CD4-positive, alpha-beta T cell (primary cell): ENCODE measurements around the gene LRP2. TPM values are rescaled to one million over a fixed set of nuclear protein-coding genes. Genes with fewer than 3 reads are reported as not detected.

Experiments
- ATAC-seq: fragments of 200-7000 bp; cut with Tn5 transposase; one replicate; pipeline ENCODE4 v1.10.0; 2022; ENCODE audit warnings: mild to moderate bottlenecking; ENCODE audit not compliant: poor library complexity
- CTCF ChIA-PET: fragments of 350-600 bp; sonication (Branson Sonifier 250); formaldehyde crosslinking; loops from one replicate; lab custom pipeline; 2021; ENCODE audit warnings: antibody characterized with exemption, inconsistent platforms; lab: Charles Lee
- POLR2A ChIA-PET: fragments of 350-600 bp; sonication (Branson Sonifier 250); formaldehyde crosslinking; loops from one replicate; lab custom pipeline; 2021; ENCODE audit warnings: antibody characterized with exemption, inconsistent platforms; lab: Charles Lee
- DNase-seq, 14 experiments: peaks; one replicate each; pipeline ENCODE4 v3.0.0-alpha.2; 2013 to 2020; ENCODE audit warnings: mixed read lengths in 2 of 14
- H3K27ac ChIP-seq, 2 donors: one replicate each; pipeline versions ENCODE4 v1.5.1 to v1.7.0; 2013; ENCODE audit warnings: low read length in 2 of 2, low read depth in 1 of 2, mild to moderate bottlenecking in 1 of 2
- H3K27me3 ChIP-seq, 2 experiments: 1 replicate in 1 of 2; 2 replicates in 1 of 2; pipeline versions ENCODE4 v1.6.1 to v1.7.0; 2013; ENCODE audit warnings: low read length in 2 of 2, control low read depth in 1 of 2, mild to moderate bottlenecking in 1 of 2, moderate library complexity in 1 of 2; ENCODE audit not compliant: insufficient read depth in 2 of 2, control insufficient read depth in 1 of 2
- H3K36me3 ChIP-seq: one replicate; pipeline ENCODE4 v1.6.1; 2013; ENCODE audit warnings: low read length, control low read depth; ENCODE audit not compliant: insufficient read depth
- H3K4me1 ChIP-seq: one replicate; pipeline ENCODE4 v1.6.1; 2013; ENCODE audit warnings: low read length, control low read depth; ENCODE audit not compliant: insufficient read depth
- H3K4me3 ChIP-seq: one replicate; pipeline ENCODE4 v1.5.1; 2013; ENCODE audit warnings: mild to moderate bottlenecking, low read length, moderate library complexity
- H3K9me3 ChIP-seq, 2 experiments: 1 replicate in 1 of 2; 2 replicates in 1 of 2; pipeline versions ENCODE4 v1.6.1 to v1.7.0; 2013; ENCODE audit warnings: low read length in 2 of 2, mild to moderate bottlenecking in 2 of 2, control low read depth in 1 of 2, moderate library complexity in 1 of 2; ENCODE audit not compliant: control insufficient read depth in 1 of 2, insufficient read depth in 1 of 2
- H3K27ac Mint-ChIP-seq: one replicate; pipeline ENCODE4 v1.8.0; 2020; ENCODE audit warnings: mixed read lengths
- H3K27me3 Mint-ChIP-seq: one replicate; pipeline ENCODE4 v1.8.0; 2021; ENCODE audit warnings: mixed read lengths
- H3K36me3 Mint-ChIP-seq: one replicate; pipeline ENCODE4 v1.8.0; 2021; ENCODE audit warnings: low read depth, mixed read lengths
- H3K4me1 Mint-ChIP-seq: one replicate; pipeline ENCODE4 v1.8.0; 2021; ENCODE audit warnings: low read depth, mixed read lengths
- H3K4me3 Mint-ChIP-seq: one replicate; pipeline ENCODE4 v1.8.0; 2020; ENCODE audit warnings: mild to moderate bottlenecking, mixed read lengths
- H3K9me3 Mint-ChIP-seq: one replicate; pipeline ENCODE4 v1.8.0; 2020; ENCODE audit warnings: mixed read lengths
- intact Hi-C, 2 experiments: fragments of 100-400 bp; cut with DNase I in 1 of 2; cut with micrococcal nuclease in 1 of 2; formaldehyde crosslinking; loops; one replicate each; pipeline versions ENCODE4 v1.15.1 to v1.9.0; 2023 to 2025; cut with DNase I, micrococcal nuclease
- total RNA-seq, 174 experiments: library from RNA in 2 of 174; stranded (reverse) in 2 of 174; gene quantifications; one replicate each; pipeline ENCODE4 v1.2.3 and lab custom pipeline; 2021 to 2026
- TF ChIP-seq, protein P1 (sequence below): fragments of 200-600 bp; IDR thresholded peaks from one replicate; pipeline ENCODE4 v1.8.0; 2022; ENCODE audit warnings: antibody characterized with exemption, mild to moderate bottlenecking

Gene LRP2
- total RNA-seq, 2 experiments from 2014 or later = 0.03 TPM; not detected in 1

DNA sequence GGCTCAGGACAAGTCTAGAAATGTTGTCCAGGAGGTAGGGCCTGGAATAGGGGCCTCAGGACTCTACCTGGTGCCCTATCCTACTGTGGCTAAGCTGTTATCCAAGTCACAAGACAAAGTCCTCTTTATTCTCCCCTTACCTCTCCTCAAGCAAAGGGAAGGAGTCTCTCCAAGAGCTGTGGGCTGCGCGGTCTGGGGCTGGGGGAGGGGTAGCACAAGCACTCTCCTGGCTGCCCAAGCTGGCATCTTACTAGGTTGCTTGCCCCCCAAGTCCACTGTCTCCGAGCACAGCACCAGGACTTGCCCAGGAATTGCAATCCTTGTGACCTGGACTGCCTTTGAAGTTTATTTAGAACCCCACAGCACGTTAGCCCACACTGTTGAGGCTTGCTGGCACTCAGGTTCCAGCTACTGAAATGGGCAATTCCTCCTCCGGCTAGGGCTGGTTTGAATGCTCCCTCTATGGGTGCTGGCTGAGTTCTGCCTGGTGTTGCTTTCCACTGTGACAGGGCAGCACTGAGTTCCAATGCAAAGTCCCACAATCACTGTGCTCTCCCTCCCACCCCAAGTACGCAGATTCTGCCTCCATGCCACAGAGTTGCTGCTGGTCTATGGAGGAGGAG lies 274.5 kb downstream of the LRP2 start:
- H3K27ac Mint-ChIP-seq = no peak overlapping the region
- H3K4me1 Mint-ChIP-seq = no peaks in the 10 kb centered on the region
- peaks cover 0 to 2% of the 10 kb centered on the region in 2 experiments for H3K27me3 ChIP-seq
- DNase-seq = no peak
- H3K36me3 ChIP-seq = no peaks in the 10 kb centered on the region
- no peak overlapping the region for H3K27ac ChIP-seq
- peaks cover 3% of the 10 kb centered on the region for H3K9me3 Mint-ChIP-seq
- no peaks in the 10 kb centered on the region for H3K9me3 ChIP-seq
- POLR2A ChIA-PET = no interaction called here
- TF ChIP-seq, protein P1, sequence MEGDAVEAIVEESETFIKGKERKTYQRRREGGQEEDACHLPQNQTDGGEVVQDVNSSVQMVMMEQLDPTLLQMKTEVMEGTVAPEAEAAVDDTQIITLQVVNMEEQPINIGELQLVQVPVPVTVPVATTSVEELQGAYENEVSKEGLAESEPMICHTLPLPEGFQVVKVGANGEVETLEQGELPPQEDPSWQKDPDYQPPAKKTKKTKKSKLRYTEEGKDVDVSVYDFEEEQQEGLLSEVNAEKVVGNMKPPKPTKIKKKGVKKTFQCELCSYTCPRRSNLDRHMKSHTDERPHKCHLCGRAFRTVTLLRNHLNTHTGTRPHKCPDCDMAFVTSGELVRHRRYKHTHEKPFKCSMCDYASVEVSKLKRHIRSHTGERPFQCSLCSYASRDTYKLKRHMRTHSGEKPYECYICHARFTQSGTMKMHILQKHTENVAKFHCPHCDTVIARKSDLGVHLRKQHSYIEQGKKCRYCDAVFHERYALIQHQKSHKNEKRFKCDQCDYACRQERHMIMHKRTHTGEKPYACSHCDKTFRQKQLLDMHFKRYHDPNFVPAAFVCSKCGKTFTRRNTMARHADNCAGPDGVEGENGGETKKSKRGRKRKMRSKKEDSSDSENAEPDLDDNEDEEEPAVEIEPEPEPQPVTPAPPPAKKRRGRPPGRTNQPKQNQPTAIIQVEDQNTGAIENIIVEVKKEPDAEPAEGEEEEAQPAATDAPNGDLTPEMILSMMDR = no peak
- no peaks in the 10 kb centered on the region for H3K36me3 Mint-ChIP-seq
- intact Hi-C loops = no loop called here
- CTCF ChIA-PET = no interaction called here
- no peak for ATAC-seq
- no peak overlapping the region for H3K4me3 Mint-ChIP-seq
- no peak overlapping the region for H3K4me3 ChIP-seq
- peaks cover 11% of the 10 kb centered on the region for H3K27me3 Mint-ChIP-seq
- peaks cover 3% of the 10 kb centered on the region for H3K4me1 ChIP-seq

DNA sequence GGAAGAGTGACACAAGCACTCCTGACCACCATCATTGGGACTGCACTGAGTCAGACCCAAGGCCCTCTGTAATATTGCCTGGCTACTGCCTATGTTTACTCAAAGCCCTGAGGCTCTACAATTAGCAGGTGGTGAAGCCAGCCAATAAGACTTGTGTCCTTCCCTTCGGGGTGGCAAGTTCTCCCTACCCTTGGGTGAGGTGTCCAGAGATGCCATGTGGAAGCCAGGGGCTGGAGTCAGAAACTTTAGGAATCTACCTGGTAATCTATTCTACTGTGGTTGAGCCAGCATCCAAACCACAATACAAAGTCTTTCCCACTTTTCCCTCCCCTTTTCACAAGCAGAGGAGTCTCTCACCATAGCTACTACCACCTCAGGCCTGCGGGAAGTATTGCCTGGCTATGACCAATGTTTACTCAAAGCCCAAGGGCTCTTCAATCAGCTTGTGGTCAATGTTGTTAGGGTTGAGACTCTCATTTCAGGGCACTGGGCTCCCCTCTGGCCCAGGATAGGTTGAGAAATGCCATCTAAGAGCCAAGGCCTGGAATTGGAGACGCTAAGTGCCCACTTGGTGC lies 275.4 kb downstream of the LRP2 start:
- no peak overlapping the region for H3K27ac ChIP-seq
- CTCF ChIA-PET = no interaction called here
- intact Hi-C loops = no loop called here
- no peak overlapping the region for H3K27ac Mint-ChIP-seq
- peaks cover 0 to 2% of the 10 kb centered on the region in 2 experiments for H3K27me3 ChIP-seq
- POLR2A ChIA-PET = no interaction called here
- H3K36me3 ChIP-seq = no peaks in the 10 kb centered on the region
- ATAC-seq (no peak), DNase-seq (no peak)
- H3K4me1 Mint-ChIP-seq = no peaks in the 10 kb centered on the region
- no peaks in the 10 kb centered on the region for H3K9me3 ChIP-seq
- H3K27me3 Mint-ChIP-seq = peaks cover 6% of the 10 kb centered on the region
- H3K4me3 ChIP-seq = no peak overlapping the region
- H3K36me3 Mint-ChIP-seq = no peaks in the 10 kb centered on the region
- H3K9me3 Mint-ChIP-seq = peaks cover 3% of the 10 kb centered on the region
- TF ChIP-seq, protein P1 = no peak
- no peak overlapping the region for H3K4me3 Mint-ChIP-seq
- H3K4me1 ChIP-seq = peaks cover 3% of the 10 kb centered on the region

DNA sequence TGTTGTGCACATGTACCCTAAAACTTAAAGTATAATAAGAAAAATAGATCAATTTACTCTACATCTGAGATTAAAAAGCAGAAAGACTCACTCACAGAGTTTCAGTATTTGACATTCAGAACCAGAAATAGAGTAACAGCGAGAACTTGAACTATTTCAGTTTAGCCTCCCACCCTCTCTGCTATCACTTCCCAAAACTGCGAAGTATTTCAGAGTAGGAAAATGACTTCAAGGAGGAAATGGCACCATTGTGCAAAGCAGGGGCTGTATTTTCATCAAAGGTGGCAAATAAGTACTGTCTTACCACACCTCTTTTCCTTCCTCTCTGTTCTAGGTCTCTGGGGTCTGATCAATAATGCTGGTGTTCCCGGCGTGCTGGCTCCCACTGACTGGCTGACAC lies 279.3 kb downstream of the LRP2 start:
- H3K4me3 Mint-ChIP-seq = no peak overlapping the region
- H3K9me3 Mint-ChIP-seq = peaks cover 3% of the 10 kb centered on the region
- no peak for DNase-seq
- POLR2A ChIA-PET = no interaction called here
- H3K36me3 Mint-ChIP-seq = no peaks in the 10 kb centered on the region
- CTCF ChIA-PET = no interaction called here
- no peaks in the 10 kb centered on the region for H3K4me1 Mint-ChIP-seq
- TF ChIP-seq, protein P1 = no peak
- peaks cover 0 to 2% of the 10 kb centered on the region in 2 experiments for H3K27me3 ChIP-seq
- H3K4me3 ChIP-seq = no peak overlapping the region
- H3K27me3 Mint-ChIP-seq = peaks cover 6% of the 10 kb centered on the region
- H3K4me1 ChIP-seq = peaks cover 3% of the 10 kb centered on the region
- no peaks in the 10 kb centered on the region for H3K36me3 ChIP-seq
- H3K27ac Mint-ChIP-seq = no peak overlapping the region
- intact Hi-C loops = no loop called here
- H3K9me3 ChIP-seq = no peaks in the 10 kb centered on the region
- no peak overlapping the region for H3K27ac ChIP-seq
- ATAC-seq = no peak
